HG03342 (cell line): Measurements from ENCODE around the gene CASR.
A peak's percentile ranks its signal among the peaks of the same experiment; 100 is the strongest.

ENCODE experiments used
- ATAC-seq: cut with Tn5 transposase; IDR thresholded peaks from one replicate; pipeline ENCODE4 v1.9.1; 2021; ENCODE audit warnings: mild to moderate bottlenecking, moderate library complexity; ENCODE audit not compliant: unreplicated experiment

The CASR gene

GRCh38 chr3:122213650-122214049 lies 30.2 kb downstream of the CASR start:
- no peak for ATAC-seq

- no peak for ATAC-seq
Measured at GRCh38 chr3:122214711-122215110, 31.2 kb downstream of the CASR start.

GRCh38 chr3:122215592-122216298 lies 32.3 kb downstream of the CASR start:
- ATAC-seq: no peak

- ATAC-seq: no peak
Measured at GRCh38 chr3:122217901-122218300, 34.4 kb downstream of the CASR start.

- no peak for ATAC-seq
Measured at GRCh38 chr3:122219242-122219872, 35.9 kb downstream of the CASR start.

GRCh38 chr3:122227036-122227781 lies 43.7 kb downstream of the CASR start:
- ATAC-seq: no peak

- no peak for ATAC-seq
Measured at GRCh38 chr3:122230174-122230573, 46.7 kb downstream of the CASR start.

GRCh38 chr3:122231465-122232157 lies 48.1 kb downstream of the CASR start:
- ATAC-seq: no peak

- ATAC-seq: no peak
Measured at GRCh38 chr3:122232485-122232884, 49.0 kb downstream of the CASR start.

GRCh38 chr3:122233101-122233952 lies 49.9 kb downstream of the CASR start:
- ATAC-seq: peak; percentile 78

- ATAC-seq: no peak
Measured at GRCh38 chr3:122234117-122234516, 50.6 kb downstream of the CASR start.

- no peak for ATAC-seq
Measured at GRCh38 chr3:122235147-122235546, 51.7 kb downstream of the CASR start.

GRCh38 chr3:122239112-122239511 lies 55.6 kb downstream of the CASR start:
- no peak for ATAC-seq

GRCh38 chr3:122245513-122246174 lies 62.2 kb downstream of the CASR start:
- no peak for ATAC-seq

GRCh38 chr3:122246199-122246598 lies 62.7 kb downstream of the CASR start:
- ATAC-seq: no peak

- no peak for ATAC-seq
Measured at GRCh38 chr3:122247087-122247824, 63.8 kb downstream of the CASR start.

GRCh38 chr3:122247825-122248185 lies 64.3 kb downstream of the CASR start:
- ATAC-seq: no peak

- no peak for ATAC-seq
Measured at GRCh38 chr3:122251428-122251827, 68.0 kb downstream of the CASR start.

GRCh38 chr3:122253581-122253980 lies 70.1 kb downstream of the CASR start:
- no peak for ATAC-seq
